Activated naive CD8-positive, alpha-beta T cell treated with anti-CD3 and anti-CD28 coated beads for 36 hours (primary cell): Measurements from ENCODE around the gene PAOX. TPM values are rescaled to one million over a fixed set of nuclear protein-coding genes. Genes with fewer than 3 reads are reported as not detected.

Source experiments
- DNase-seq: peaks from one replicate; pipeline ENCODE4 v3.0.0; 2021
- H3K27ac Mint-ChIP-seq: one replicate; pipeline ENCODE4 v1.8.0; 2022; ENCODE audit warnings: mild to moderate bottlenecking, moderate library complexity, mixed read lengths
- H3K27me3 Mint-ChIP-seq: one replicate; pipeline ENCODE4 v1.8.0; 2022; ENCODE audit warnings: mild to moderate bottlenecking, mixed read lengths
- H3K36me3 Mint-ChIP-seq: one replicate; pipeline ENCODE4 v1.8.0; 2021; ENCODE audit warnings: mild to moderate bottlenecking, mixed read lengths
- H3K4me1 Mint-ChIP-seq: one replicate; pipeline ENCODE4 v1.8.0; 2021; ENCODE audit warnings: mixed read lengths
- H3K4me3 Mint-ChIP-seq: one replicate; pipeline ENCODE4 v1.8.0; 2022; ENCODE audit warnings: mild to moderate bottlenecking, moderate library complexity, mixed read lengths
- H3K9me3 Mint-ChIP-seq: one replicate; pipeline ENCODE4 v1.8.0; 2022; ENCODE audit warnings: mixed read lengths
- total RNA-seq, 2 experiments: library from RNA; stranded (reverse); gene quantifications; one replicate each; pipeline ENCODE4 v1.2.3, GENCODE V29; 2021

The PAOX gene
- 1 to 10 TPM; 4.6 to 4.7 TPM for total RNA-seq

- no peak within 1 kb of the TSS for H3K27ac Mint-ChIP-seq
- peak; percentile 72 for DNase-seq
- H3K9me3 Mint-ChIP-seq = no peaks in the 10 kb centered on the region
- peak within 1 kb of the TSS; percentile 73 for H3K4me3 Mint-ChIP-seq
- H3K36me3 Mint-ChIP-seq = no peaks in the 10 kb centered on the region
- H3K27me3 Mint-ChIP-seq = no peaks in the 10 kb centered on the region
- peaks cover 2% of the 10 kb centered on the region for H3K4me1 Mint-ChIP-seq
These were observed at the start of gene PAOX for GRCh38 chr10:133379152-133379800. PAOX (plus strand) TSS chr10:133379262; CDS start chr10:133379317, 55 bp downstream.

- Mint-ChIP-seq H3K27me3 (peaks cover 67% of the 10 kb centered on the region), H3K36me3 (no peaks in the 10 kb centered on the region), H3K4me1 (peaks cover 10% of the 10 kb centered on the region), H3K27ac (no peak overlapping the region), H3K4me3 (no peak overlapping the region), H3K9me3 (no peaks in the 10 kb centered on the region)
- DNase-seq = peak; percentile 87
These were observed 49.4 kb upstream of the PAOX start for GRCh38 chr10:133329491-133330202.

GRCh38 chr10:133332936-133333699 is 45.9 kb upstream of the PAOX start:
- H3K9me3 Mint-ChIP-seq = no peaks in the 10 kb centered on the region
- DNase-seq = no peak
- H3K27ac Mint-ChIP-seq = no peak overlapping the region
- H3K4me3 Mint-ChIP-seq = no peak overlapping the region
- peaks cover 44% of the 10 kb centered on the region for H3K27me3 Mint-ChIP-seq
- no peaks in the 10 kb centered on the region for H3K36me3 Mint-ChIP-seq
- peaks cover 6% of the 10 kb centered on the region for H3K4me1 Mint-ChIP-seq

GRCh38 chr10:133334503-133335245 is 44.4 kb upstream of the PAOX start:
- Mint-ChIP-seq H3K9me3 (no peaks in the 10 kb centered on the region), H3K4me1 (peaks cover 2% of the 10 kb centered on the region), H3K4me3 (peak overlapping the region; percentile 62), H3K36me3 (no peaks in the 10 kb centered on the region), H3K27ac (no peak overlapping the region), H3K27me3 (peaks cover 29% of the 10 kb centered on the region)
- DNase-seq = no peak

GRCh38 chr10:133335246-133336117 is 43.6 kb upstream of the PAOX start:
- Mint-ChIP-seq H3K4me3 (peak overlapping the region; percentile 32), H3K36me3 (no peaks in the 10 kb centered on the region), H3K4me1 (peaks cover 2% of the 10 kb centered on the region)

GRCh38 chr10:133336118-133336576 is 42.9 kb upstream of the PAOX start:
- H3K27ac Mint-ChIP-seq = no peak overlapping the region
- H3K9me3 Mint-ChIP-seq = no peaks in the 10 kb centered on the region
- DNase-seq = no peak
- H3K27me3 Mint-ChIP-seq = peaks cover 25% of the 10 kb centered on the region
- peaks cover 2% of the 10 kb centered on the region for H3K4me1 Mint-ChIP-seq
- H3K4me3 Mint-ChIP-seq = no peak overlapping the region
- no peaks in the 10 kb centered on the region for H3K36me3 Mint-ChIP-seq

More at GRCh38 chr10:133335246-133336117, 43.6 kb upstream of the PAOX start:
- Mint-ChIP-seq H3K9me3 (no peaks in the 10 kb centered on the region), H3K27ac (no peak overlapping the region), H3K27me3 (peaks cover 25% of the 10 kb centered on the region)
- DNase-seq = peak; percentile 80

GRCh38 chr10:133336577-133337369 is 42.3 kb upstream of the PAOX start, which contains the start of gene CALY:
CALY (minus strand) TSS chr10:133336896; CDS start chr10:133328989, 7,907 bp downstream.
- H3K27me3 Mint-ChIP-seq = peaks cover 28% of the 10 kb centered on the region
- H3K9me3 Mint-ChIP-seq = no peaks in the 10 kb centered on the region
- peaks cover 2% of the 10 kb centered on the region for H3K4me1 Mint-ChIP-seq
- peak within 1 kb of the TSS; percentile 32 for H3K4me3 Mint-ChIP-seq
- no peak within 1 kb of the TSS for H3K27ac Mint-ChIP-seq
- DNase-seq = peak; percentile 70
- no peaks in the 10 kb centered on the region for H3K36me3 Mint-ChIP-seq

GRCh38 chr10:133337370-133337725 is 41.7 kb upstream of the PAOX start:
- peaks cover 23% of the 10 kb centered on the region for H3K27me3 Mint-ChIP-seq
- no peaks in the 10 kb centered on the region for H3K9me3 Mint-ChIP-seq
- DNase-seq = no peak
- H3K4me3 Mint-ChIP-seq = no peak overlapping the region
- no peak overlapping the region for H3K27ac Mint-ChIP-seq
- no peaks in the 10 kb centered on the region for H3K36me3 Mint-ChIP-seq
- H3K4me1 Mint-ChIP-seq = peaks cover 2% of the 10 kb centered on the region

- H3K9me3 Mint-ChIP-seq = no peaks in the 10 kb centered on the region
- no peak overlapping the region for H3K27ac Mint-ChIP-seq
- no peak overlapping the region for H3K4me3 Mint-ChIP-seq
- DNase-seq = no peak
- H3K36me3 Mint-ChIP-seq = no peaks in the 10 kb centered on the region
- H3K27me3 Mint-ChIP-seq = peaks cover 19% of the 10 kb centered on the region
- peaks cover 2% of the 10 kb centered on the region for H3K4me1 Mint-ChIP-seq
These were observed 40.7 kb upstream of the PAOX start for GRCh38 chr10:133338080-133339071.

- no peak for DNase-seq
- H3K4me3 Mint-ChIP-seq = no peak overlapping the region
These were observed 39.2 kb upstream of the PAOX start for GRCh38 chr10:133339708-133340380.

GRCh38 chr10:133341983-133342382 is 37.1 kb upstream of the PAOX start:
- no peak for DNase-seq
- peaks cover 40% of the 10 kb centered on the region for H3K27me3 Mint-ChIP-seq
- no peaks in the 10 kb centered on the region for H3K9me3 Mint-ChIP-seq
- H3K4me3 Mint-ChIP-seq = no peak overlapping the region
- H3K36me3 Mint-ChIP-seq = no peaks in the 10 kb centered on the region
- no peaks in the 10 kb centered on the region for H3K4me1 Mint-ChIP-seq
- H3K27ac Mint-ChIP-seq = no peak overlapping the region

More at GRCh38 chr10:133339708-133340380, 39.2 kb upstream of the PAOX start:
- H3K36me3 Mint-ChIP-seq = no peaks in the 10 kb centered on the region
- H3K9me3 Mint-ChIP-seq = no peaks in the 10 kb centered on the region
- H3K4me1 Mint-ChIP-seq = peaks cover under 1% of the 10 kb centered on the region
- no peak overlapping the region for H3K27ac Mint-ChIP-seq
- H3K27me3 Mint-ChIP-seq = peaks cover 21% of the 10 kb centered on the region

GRCh38 chr10:133342942-133343341 is 36.1 kb upstream of the PAOX start:
- DNase-seq = no peak
- H3K4me1 Mint-ChIP-seq = no peaks in the 10 kb centered on the region
- H3K4me3 Mint-ChIP-seq = no peak overlapping the region
- H3K27me3 Mint-ChIP-seq = peaks cover 41% of the 10 kb centered on the region
- H3K27ac Mint-ChIP-seq = no peak overlapping the region
- no peaks in the 10 kb centered on the region for H3K9me3 Mint-ChIP-seq
- H3K36me3 Mint-ChIP-seq = no peaks in the 10 kb centered on the region
